ENCODE measurements around the gene SRP68. TPM values are rescaled to one million over a fixed set of nuclear protein-coding genes. Genes with fewer than 3 reads are reported as not detected.
A peak's percentile ranks its signal among the peaks of the same experiment; 100 is the strongest.

The SRP68 gene
- total RNA-seq, 2 donors from 2014 or later, result 65.1 to 78.0 TPM

DNA sequence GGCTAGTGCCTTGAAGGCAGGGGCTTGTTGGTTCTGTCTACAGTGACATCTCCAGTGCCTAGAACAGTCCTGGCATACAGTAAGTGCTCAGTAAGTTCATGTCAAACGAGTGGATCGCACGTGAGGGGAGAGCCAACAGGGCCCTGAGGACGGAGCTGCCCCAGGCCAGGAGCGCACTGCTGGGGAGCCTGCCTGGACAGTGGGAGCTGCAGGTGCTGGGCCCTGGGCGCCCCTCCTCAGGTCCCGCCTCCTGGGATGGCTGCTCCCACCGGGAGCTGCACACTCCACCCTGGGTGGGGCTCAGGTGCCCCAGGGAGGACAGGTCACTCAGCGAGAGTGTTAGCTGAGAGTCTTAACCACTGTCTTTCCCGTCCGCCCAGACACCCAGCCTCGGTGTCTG lies 47.0 kb downstream of the SRP68 start:
- peak overlapping the region in 1 of 2 donors; percentile 12 for H3K9ac ChIP-seq (ENCODE audit: low read depth in 2 of 2, low read length in 2 of 2)
- H3K9me3 ChIP-seq, result no peaks in the 10 kb centered on the region
- DNase-seq, result no peak
- H3K27me3 ChIP-seq, result no peaks in the 10 kb centered on the region
- H3K27ac ChIP-seq, result no peak overlapping the region
- H3K4me3 ChIP-seq, result no peak overlapping the region
- intact Hi-C loops (cut with DNase I), result no loop called here
- TF ChIP-seq, protein P1, sequence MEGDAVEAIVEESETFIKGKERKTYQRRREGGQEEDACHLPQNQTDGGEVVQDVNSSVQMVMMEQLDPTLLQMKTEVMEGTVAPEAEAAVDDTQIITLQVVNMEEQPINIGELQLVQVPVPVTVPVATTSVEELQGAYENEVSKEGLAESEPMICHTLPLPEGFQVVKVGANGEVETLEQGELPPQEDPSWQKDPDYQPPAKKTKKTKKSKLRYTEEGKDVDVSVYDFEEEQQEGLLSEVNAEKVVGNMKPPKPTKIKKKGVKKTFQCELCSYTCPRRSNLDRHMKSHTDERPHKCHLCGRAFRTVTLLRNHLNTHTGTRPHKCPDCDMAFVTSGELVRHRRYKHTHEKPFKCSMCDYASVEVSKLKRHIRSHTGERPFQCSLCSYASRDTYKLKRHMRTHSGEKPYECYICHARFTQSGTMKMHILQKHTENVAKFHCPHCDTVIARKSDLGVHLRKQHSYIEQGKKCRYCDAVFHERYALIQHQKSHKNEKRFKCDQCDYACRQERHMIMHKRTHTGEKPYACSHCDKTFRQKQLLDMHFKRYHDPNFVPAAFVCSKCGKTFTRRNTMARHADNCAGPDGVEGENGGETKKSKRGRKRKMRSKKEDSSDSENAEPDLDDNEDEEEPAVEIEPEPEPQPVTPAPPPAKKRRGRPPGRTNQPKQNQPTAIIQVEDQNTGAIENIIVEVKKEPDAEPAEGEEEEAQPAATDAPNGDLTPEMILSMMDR (IDR thresholded peaks at IDR 0.05), result no peak
- H3K4me1 ChIP-seq, result peaks cover 9% of the 10 kb centered on the region
- no peaks in the 10 kb centered on the region for H3K36me3 ChIP-seq

GRCh38 chr17:76024353-76024752 lies 48.0 kb downstream of the SRP68 start:
- DNase-seq, result no peak
- Histone ChIP-seq H3K4me3 (no peak overlapping the region), H3K27ac (no peak overlapping the region), H3K9ac (ENCODE audit: low read depth in 2 of 2, low read length in 2 of 2) (peak overlapping the region in 1 of 2 donors; percentile 26), H3K27me3 (no peaks in the 10 kb centered on the region), H3K36me3 (no peaks in the 10 kb centered on the region), H3K4me1 (peaks cover 3% of the 10 kb centered on the region), H3K9me3 (no peaks in the 10 kb centered on the region)
- intact Hi-C loops (cut with DNase I), result no loop called here
- TF ChIP-seq, protein P1 (IDR thresholded peaks at IDR 0.05), result no peak

DNA sequence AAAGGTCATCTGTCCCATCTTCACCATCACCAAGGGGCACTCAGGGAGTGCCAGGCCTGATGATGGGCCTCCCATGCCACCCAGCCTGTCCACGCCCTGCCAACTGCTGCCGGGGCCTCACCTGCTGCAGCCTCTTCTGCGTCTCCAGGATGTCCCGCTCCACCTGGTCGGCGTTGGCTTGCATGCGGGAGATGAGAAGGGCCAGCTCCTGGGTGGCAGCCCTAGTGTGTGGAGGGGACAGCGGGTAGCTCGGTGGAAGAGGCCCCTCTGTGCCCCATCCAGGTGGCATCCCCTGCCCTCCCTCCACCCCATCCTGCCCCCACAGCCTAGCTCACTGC lies 48.4 kb downstream of the SRP68 start:
- H3K9ac ChIP-seq (ENCODE audit: low read depth in 2 of 2, low read length in 2 of 2), result no peak overlapping the region
- DNase-seq, result no peak
- no peak overlapping the region for H3K27ac ChIP-seq
- H3K36me3 ChIP-seq, result no peaks in the 10 kb centered on the region
- H3K4me3 ChIP-seq, result no peak overlapping the region
- no peaks in the 10 kb centered on the region for H3K27me3 ChIP-seq
- TF ChIP-seq, protein P1 (IDR thresholded peaks at IDR 0.05), result no peak
- no peaks in the 10 kb centered on the region for H3K4me1 ChIP-seq
- intact Hi-C loops (cut with DNase I), result no loop called here
- no peaks in the 10 kb centered on the region for H3K9me3 ChIP-seq

- Histone ChIP-seq H3K27me3 (no peaks in the 10 kb centered on the region), H3K9me3 (no peaks in the 10 kb centered on the region), H3K27ac (no peak overlapping the region), H3K36me3 (no peaks in the 10 kb centered on the region), H3K4me1 (no peaks in the 10 kb centered on the region), H3K4me3 (no peak overlapping the region), H3K9ac (ENCODE audit: low read depth in 2 of 2, low read length in 2 of 2) (no peak overlapping the region)
- DNase-seq, result no peak
- TF ChIP-seq, protein P1 (IDR thresholded peaks at IDR 0.05), result no peak
- intact Hi-C loops (cut with DNase I), result no loop called here
These were observed 49.1 kb downstream of the SRP68 start for GRCh38 chr17:76022973-76023899.

DNA sequence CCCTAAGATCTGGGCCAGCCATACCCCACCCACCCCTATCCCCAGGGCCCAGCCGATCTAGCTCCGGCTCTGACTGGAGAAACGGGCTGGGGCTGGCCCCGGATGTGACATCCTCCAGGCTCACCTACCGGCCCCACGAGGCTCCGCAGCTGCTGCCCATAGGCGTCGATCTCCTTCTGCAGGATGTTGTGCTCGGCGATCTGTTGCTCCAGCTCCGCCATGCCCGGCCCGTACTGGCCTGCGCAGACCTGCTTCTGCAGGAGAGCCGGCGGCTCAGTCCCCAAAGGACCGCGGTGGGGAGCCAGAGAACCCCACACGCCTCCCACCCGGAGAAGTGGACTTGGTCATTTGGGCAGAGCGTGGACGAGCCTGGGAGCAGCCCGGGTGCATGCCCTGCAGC lies 50.0 kb downstream of the SRP68 start:
- intact Hi-C loops (cut with DNase I), result no loop called here
- Histone ChIP-seq H3K4me1 (no peaks in the 10 kb centered on the region), H3K27me3 (no peaks in the 10 kb centered on the region), H3K36me3 (no peaks in the 10 kb centered on the region), H3K27ac (no peak overlapping the region), H3K4me3 (no peak overlapping the region), H3K9ac (ENCODE audit: low read depth in 2 of 2, low read length in 2 of 2) (no peak overlapping the region), H3K9me3 (no peaks in the 10 kb centered on the region)
- TF ChIP-seq, protein P1 (IDR thresholded peaks at IDR 0.05), result no peak
- no peak for DNase-seq

Measured in colonic mucosa (tissue), 4 donors.